Parathyroid adenoma (tissue), 2 donors: ENCODE results near the gene GZMA.

Experiments
- H2AFZ ChIP-seq: fragments of 300-600 bp; sonication (generic); one replicate; pipeline ENCODE4 v1.7.0; 2017; ENCODE audit warnings: antibody characterized with exemption, mild to moderate bottlenecking
- H3K27ac ChIP-seq: fragments of 300-600 bp; sonication (generic); one replicate; pipeline ENCODE4 v1.7.0; 2017
- H3K27me3 ChIP-seq: fragments of 300-600 bp; sonication (generic); one replicate; pipeline ENCODE4 v1.7.0; 2017; ENCODE audit warnings: low read length; ENCODE audit not compliant: control insufficient read depth, insufficient read depth
- H3K36me3 ChIP-seq: fragments of 300-600 bp; sonication (generic); one replicate; pipeline ENCODE4 v1.7.0; 2017; ENCODE audit warnings: low read length; ENCODE audit not compliant: control insufficient read depth, insufficient read depth
- H3K4me1 ChIP-seq: fragments of 300-600 bp; sonication (generic); one replicate; pipeline ENCODE4 v1.7.0; 2017; ENCODE audit warnings: control low read depth
- H3K4me2 ChIP-seq: fragments of 300-600 bp; sonication (generic); one replicate; pipeline ENCODE4 v1.7.0; 2017; ENCODE audit warnings: low read length
- H3K4me3 ChIP-seq: fragments of 300-600 bp; sonication (generic); one replicate; pipeline ENCODE4 v1.7.0; 2017; ENCODE audit warnings: low read depth, low read length
- H3K79me2 ChIP-seq: fragments of 300-600 bp; sonication (generic); one replicate; pipeline ENCODE4 v1.7.0; 2017; ENCODE audit warnings: control low read depth
- H3K9ac ChIP-seq: fragments of 300-600 bp; sonication (generic); one replicate; pipeline ENCODE4 v1.7.0; 2017; ENCODE audit warnings: mild to moderate bottlenecking
- H3K9me3 ChIP-seq: fragments of 300-600 bp; sonication (generic); one replicate; pipeline ENCODE4 v1.7.0; 2017; ENCODE audit warnings: low read length; ENCODE audit not compliant: control insufficient read depth
- TF ChIP-seq, protein P1 (sequence below): fragments of 300-600 bp; sonication (generic); IDR thresholded peaks from one replicate; pipeline ENCODE4 v1.7.0; 2017; ENCODE audit warnings: antibody characterized with exemption, mild to moderate bottlenecking
- donor health status: primary hyperparathyroidism.

Gene GZMA

DNA sequence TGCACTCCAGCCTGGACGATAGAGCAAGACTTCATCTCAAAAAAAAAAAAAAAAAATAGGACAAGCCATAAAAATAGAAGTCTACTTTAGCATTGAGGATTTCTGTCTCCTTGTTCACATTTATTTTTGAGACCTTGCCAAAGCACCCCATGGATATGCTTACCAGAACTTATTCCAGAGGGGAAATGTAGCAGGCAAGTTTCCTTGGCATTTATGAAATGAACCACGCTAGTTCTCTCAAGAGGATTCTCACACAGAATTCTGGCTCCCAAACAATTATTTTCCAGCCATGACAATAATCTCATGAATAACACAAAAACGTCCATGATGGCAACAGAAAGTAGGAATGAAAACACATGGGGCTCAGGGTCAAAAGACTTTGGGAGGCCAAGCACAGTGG, 34.1 kb downstream of the GZMA start:
- no peaks in the 10 kb centered on the region for H3K27me3 ChIP-seq
- no peak overlapping the region for H2AFZ ChIP-seq
- no peak overlapping the region for H3K9ac ChIP-seq
- no peaks in the 10 kb centered on the region for H3K4me1 ChIP-seq
- H3K9me3 ChIP-seq = no peaks in the 10 kb centered on the region
- TF ChIP-seq, protein P1, sequence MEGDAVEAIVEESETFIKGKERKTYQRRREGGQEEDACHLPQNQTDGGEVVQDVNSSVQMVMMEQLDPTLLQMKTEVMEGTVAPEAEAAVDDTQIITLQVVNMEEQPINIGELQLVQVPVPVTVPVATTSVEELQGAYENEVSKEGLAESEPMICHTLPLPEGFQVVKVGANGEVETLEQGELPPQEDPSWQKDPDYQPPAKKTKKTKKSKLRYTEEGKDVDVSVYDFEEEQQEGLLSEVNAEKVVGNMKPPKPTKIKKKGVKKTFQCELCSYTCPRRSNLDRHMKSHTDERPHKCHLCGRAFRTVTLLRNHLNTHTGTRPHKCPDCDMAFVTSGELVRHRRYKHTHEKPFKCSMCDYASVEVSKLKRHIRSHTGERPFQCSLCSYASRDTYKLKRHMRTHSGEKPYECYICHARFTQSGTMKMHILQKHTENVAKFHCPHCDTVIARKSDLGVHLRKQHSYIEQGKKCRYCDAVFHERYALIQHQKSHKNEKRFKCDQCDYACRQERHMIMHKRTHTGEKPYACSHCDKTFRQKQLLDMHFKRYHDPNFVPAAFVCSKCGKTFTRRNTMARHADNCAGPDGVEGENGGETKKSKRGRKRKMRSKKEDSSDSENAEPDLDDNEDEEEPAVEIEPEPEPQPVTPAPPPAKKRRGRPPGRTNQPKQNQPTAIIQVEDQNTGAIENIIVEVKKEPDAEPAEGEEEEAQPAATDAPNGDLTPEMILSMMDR = no peak
- no peaks in the 10 kb centered on the region for H3K36me3 ChIP-seq
- H3K79me2 ChIP-seq = no peaks in the 10 kb centered on the region
- no peak overlapping the region for H3K4me3 ChIP-seq
- no peak overlapping the region for H3K27ac ChIP-seq
- no peak overlapping the region for H3K4me2 ChIP-seq

GRCh38 chr5:55140908-55141665, 38.6 kb downstream of the GZMA start:
- H3K36me3 ChIP-seq = no peaks in the 10 kb centered on the region
- no peaks in the 10 kb centered on the region for H3K27me3 ChIP-seq
- no peak overlapping the region for H3K27ac ChIP-seq
- no peaks in the 10 kb centered on the region for H3K79me2 ChIP-seq
- no peak overlapping the region for H3K9ac ChIP-seq
- H2AFZ ChIP-seq = no peak overlapping the region
- TF ChIP-seq, protein P1 = no peak
- H3K4me2 ChIP-seq = no peak overlapping the region
- no peak overlapping the region for H3K4me3 ChIP-seq
- H3K9me3 ChIP-seq = no peaks in the 10 kb centered on the region
- no peaks in the 10 kb centered on the region for H3K4me1 ChIP-seq

DNA sequence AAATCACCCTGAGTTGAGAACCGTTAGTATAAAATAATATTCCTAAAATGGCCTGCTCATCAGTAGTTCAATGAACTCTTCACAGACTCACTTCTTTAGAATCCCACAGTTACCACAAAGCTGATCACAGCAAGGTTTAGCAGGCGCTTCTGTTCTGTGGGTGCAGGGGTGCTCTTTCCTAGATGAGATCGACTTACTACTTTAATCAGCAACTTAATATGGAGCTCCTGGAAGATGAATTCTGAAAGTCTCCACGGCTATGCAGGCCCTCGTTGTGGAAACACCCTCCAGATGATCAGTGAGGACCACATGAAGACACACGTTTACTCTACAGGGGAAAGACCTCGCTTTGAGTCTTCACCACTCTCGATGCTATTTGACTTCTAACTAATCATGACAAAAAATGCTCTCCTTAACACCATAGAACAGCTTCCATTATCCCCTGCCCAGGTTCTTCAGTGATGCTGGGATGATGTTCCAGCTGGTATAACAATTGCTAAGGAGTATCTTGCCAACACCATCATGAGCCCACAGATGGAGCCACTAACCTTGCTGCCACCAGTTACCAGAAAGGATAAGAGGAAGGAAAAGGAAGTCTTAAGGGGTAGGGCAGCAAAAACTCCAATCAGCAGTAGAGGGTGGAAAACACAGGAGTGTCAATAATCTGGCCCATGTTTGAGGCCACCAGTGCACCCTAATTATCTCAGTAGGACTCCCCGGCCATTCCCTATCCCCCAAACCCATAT, 39.7 kb downstream of the GZMA start:
- no peak overlapping the region for H3K4me3 ChIP-seq
- H2AFZ ChIP-seq = no peak overlapping the region
- H3K79me2 ChIP-seq = no peaks in the 10 kb centered on the region
- no peaks in the 10 kb centered on the region for H3K9me3 ChIP-seq
- H3K27ac ChIP-seq = no peak overlapping the region
- no peak overlapping the region for H3K4me2 ChIP-seq
- H3K27me3 ChIP-seq = no peaks in the 10 kb centered on the region
- TF ChIP-seq, protein P1 = no peak
- H3K9ac ChIP-seq = no peak overlapping the region
- no peaks in the 10 kb centered on the region for H3K36me3 ChIP-seq
- no peaks in the 10 kb centered on the region for H3K4me1 ChIP-seq

DNA sequence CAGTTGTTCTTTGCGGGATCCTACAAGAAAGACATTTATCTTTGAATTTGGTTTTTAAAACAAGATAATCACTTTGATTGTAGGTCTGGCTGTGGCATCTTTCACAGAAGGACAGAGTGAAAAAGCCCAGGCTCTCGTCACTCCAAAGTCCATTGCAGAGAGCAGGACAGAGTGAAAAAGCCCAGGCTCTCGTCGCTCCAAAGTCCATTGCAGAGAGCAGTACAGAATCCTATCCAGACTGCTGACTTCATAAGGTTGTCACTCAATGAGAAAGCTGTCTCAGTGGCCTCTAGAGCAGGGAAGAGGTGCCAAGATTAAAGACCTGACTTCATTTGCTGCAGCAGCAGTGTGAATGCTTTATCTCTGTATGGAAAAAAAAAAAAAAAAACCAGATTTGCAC, 41.2 kb downstream of the GZMA start:
- TF ChIP-seq, protein P1 = no peak
- Histone ChIP-seq H3K4me2 (no peak overlapping the region), H3K27me3 (no peaks in the 10 kb centered on the region), H3K9ac (no peak overlapping the region), H2AFZ (no peak overlapping the region), H3K4me1 (no peaks in the 10 kb centered on the region), H3K27ac (no peak overlapping the region), H3K9me3 (no peaks in the 10 kb centered on the region), H3K36me3 (no peaks in the 10 kb centered on the region), H3K79me2 (no peaks in the 10 kb centered on the region), H3K4me3 (no peak overlapping the region)
